K562 (cell line): ENCODE results near the gene PILRA. TPM values are rescaled to one million over a fixed set of nuclear protein-coding genes. Genes with fewer than 3 reads are reported as not detected.

Experiments
- CBFA2T3 ChIP-seq: fragments of 450-650 bp; IDR thresholded peaks from 2 replicates; pipeline ENCODE4 v1.6.1; 2017
- CHD4 ChIP-seq: fragments of 200-600 bp; sonication (generic); IDR thresholded peaks from 3 replicates; pipeline ENCODE4 v1.6.1; 2012; ENCODE audit warnings: low read depth, mild to moderate bottlenecking, mixed read lengths, low read length, inconsistent platforms; ENCODE audit not compliant: insufficient read depth, insufficient replicate concordance, poor library complexity, severe bottlenecking
- HCFC1 ChIP-seq: IDR thresholded peaks from 2 replicates; pipeline ENCODE4 v1.6.1; 2012; ENCODE audit warnings: low read depth, low read length, improper control_type of control experiment
- KDM1A ChIP-seq, 2 experiments: fragments of 450-650 bp; IDR thresholded peaks; 2 replicates each; pipeline ENCODE4 v1.6.1; 2016; ENCODE audit warnings: mild to moderate bottlenecking in 2 of 2
- LEF1 ChIP-seq: fragments of 450-650 bp; IDR thresholded peaks from 2 replicates; pipeline ENCODE4 v1.6.1; 2016; ENCODE audit warnings: mild to moderate bottlenecking
- MNT ChIP-seq, 2 experiments: fragments of 450-650 bp; conservative IDR thresholded peaks; 2 replicates each; pipeline ENCODE4 v1.6.1; 2017; ENCODE audit warnings: mild to moderate bottlenecking in 2 of 2, moderate library complexity in 2 of 2
- POLR3G ChIP-seq: IDR thresholded peaks from 2 replicates; pipeline ENCODE4 v1.6.1; 2011; ENCODE audit not compliant: insufficient read length, insufficient replicate concordance; ENCODE audit errors: extremely low read depth
- SMAD1 ChIP-seq: fragments of 150-350 bp; IDR thresholded peaks from 2 replicates; pipeline ENCODE4 v1.6.1; 2014; ENCODE audit warnings: low read length, low read depth; ENCODE audit not compliant: partially characterized antibody
- SMAD2 ChIP-seq: fragments of 150-350 bp; IDR thresholded peaks from 2 replicates; pipeline ENCODE4 v1.6.1; 2014; ENCODE audit warnings: low read depth, mild to moderate bottlenecking, low read length
- SREBF2 ChIP-seq: sonication (generic); formaldehyde crosslinking; IDR thresholded peaks from 2 replicates; pipeline ENCODE4 v1.4.0; 2020; ENCODE audit warnings: mild to moderate bottlenecking, missing genetic modification reagents
- SUPT5H ChIP-seq: fragments of 450-650 bp; IDR thresholded peaks from 2 replicates; pipeline ENCODE4 v1.6.1; 2016
- TEAD4 ChIP-seq, 2 experiments: sonication (generic) in 1 of 2; formaldehyde crosslinking in 1 of 2; IDR thresholded peaks; 2 replicates each; pipeline versions ENCODE4 v1.6.1 to v1.8.0; 2012 to 2022; ENCODE audit warnings: borderline replicate concordance in 1 of 2, inconsistent platforms in 1 of 2, low read length in 1 of 2, mild to moderate bottlenecking in 1 of 2, missing genetic modification reagents in 1 of 2
- TRIM28 ChIP-seq: fragments of 450-650 bp; IDR thresholded peaks from 2 replicates; pipeline ENCODE4 v1.6.1; 2017
- ZBTB7A ChIP-seq: IDR thresholded peaks from 2 replicates; pipeline ENCODE4 v1.6.1; 2011; ENCODE audit warnings: low read depth, mild to moderate bottlenecking, low read length, moderate library complexity, borderline replicate concordance; ENCODE audit not compliant: control insufficient read depth
- ZSCAN29 ChIP-seq: fragments of 450-650 bp; IDR thresholded peaks from 2 replicates; pipeline ENCODE4 v1.6.1; 2017
- polyA plus RNA-seq, 8 experiments: library from polyadenylated mRNA; depleted of rRNA in 4 of 8; stranded (reverse) in 5 of 8; unstranded in 3 of 8; fragments of >200 nt; fragmentation: Nextera tagmentation in 2 of 8; fragmentation: Illumina TruSeq in 1 of 8; extraction: Ambion mirVana in 2 of 8; extraction: Trizol in 1 of 8; gene quantifications; 2 replicates each; pipeline versions ENCODE4 v1.2.1 to v1.2.3, GENCODE V29; 2011 to 2014; ENCODE audit warnings: inconsistent platforms in 1 of 8, missing spikeins in 1 of 8
- total RNA-seq, 7 experiments: library from RNA; depleted of rRNA in 6 of 7; stranded (reverse); fragments of >200 nt in 6 of 7; fragmentation: Illumina TruSeq in 2 of 7; extraction: Trizol in 2 of 7; gene quantifications; 2 replicates each; pipeline versions ENCODE4 v1.2.1 to v1.2.3, GENCODE V29; 2011 to 2021; ENCODE audit warnings: low replicate concordance in 1 of 7

Gene PILRA
- total and polyA plus RNA-seq, 9 of the 15 experiments (the other 6 are each of a cell fraction or from before 2014, with no cell fraction given): 0.13 to 1.8 (median 0.62) TPM

GRCh38 chr7:100433592-100434296 is 60.5 kb downstream of the PILRA start (continued):
- TF ChIP-seq ZBTB7A (0 out of 2 replicates have a peak, but pooled peaks have one; percentile 24), SREBF2 (CRISPR knock-in tag) (no peak), MNT (conservative IDR thresholded peaks at IDR 0.05) (0 out of 4 replicates have a peak, but pooled peaks of 1 of the 2 experiments have one; percentile 21), LEF1 (peak; percentile 12; the same call in 1 of the 2 replicates), SMAD2 (no peak), TEAD4 (IDR thresholded peaks at IDR 0.05; ENCODE audit: low read length) (0 out of 2 replicates have a peak, but pooled peaks have one; percentile 8), TEAD4 (CRISPR knock-in tag; IDR thresholded peaks at IDR 0.05; ENCODE audit: borderline replicate concordance) (no peak), CHD4 (no peak), KDM1A (IDR thresholded peaks at IDR 0.05) (0 out of 4 replicates have a peak, but pooled peaks of 1 of the 2 experiments have one; percentile 5), SUPT5H (peak; percentile 66), HCFC1 (0 out of 2 replicates have a peak, but pooled peaks have one; percentile 1), POLR3G (no peak), SMAD1 (no peak), CBFA2T3 (0 out of 2 replicates have a peak, but pooled peaks have one; percentile 24), ZSCAN29 (no peak), TRIM28 (no peak)
